ENCODE measurements around the gene HTT-AS. TPM values are rescaled to one million over a fixed set of nuclear protein-coding genes. Genes with fewer than 3 reads are reported as not detected.

Gene HTT-AS
- polyA plus RNA-seq, 1 of the 3 experiments (the other 2 are of a cell fraction), result not detected

GRCh38 chr4:3070709-3071500 lies 3.4 kb downstream of the HTT-AS start:
- 66% methylated on average over 3 of the region's 3 CpGs for WGBS (ENCODE audit: low lambda C conversion rate)
- H4K20me1 ChIP-seq (ENCODE audit: insufficient read depth), result peaks cover 4% of the 10 kb centered on the region
- no peak for DNase-seq
- peaks cover 7% of the 10 kb centered on the region; the same call in 1 of the 2 replicates for H3K79me2 ChIP-seq (ENCODE audit: insufficient read depth)
- no peak for TF ChIP-seq SIN3A (IDR thresholded peaks at IDR 0.05; ENCODE audit: borderline replicate concordance, low read depth, low read length)
- TF ChIP-seq REST (IDR thresholded peaks at IDR 0.05; ENCODE audit: low read depth, low read length), result no peak
- TF ChIP-seq FOSL2 (IDR thresholded peaks at IDR 0.05; ENCODE audit: borderline replicate concordance, low read depth), result no peak
- no peak for TF ChIP-seq RCOR1 (IDR thresholded peaks at IDR 0.05; ENCODE audit: low read length)
- TF ChIP-seq MAX (IDR thresholded peaks at IDR 0.05; ENCODE audit: low read depth), result no peak
- TF ChIP-seq TCF12 (IDR thresholded peaks at IDR 0.05), result no peak
- TF ChIP-seq YY1 (IDR thresholded peaks at IDR 0.05; ENCODE audit: low read depth), result no peak
- no peak for TF ChIP-seq MXI1 (IDR thresholded peaks at IDR 0.05; ENCODE audit: low read depth, low read length)
- no peak for TF ChIP-seq IRF3 (IDR thresholded peaks at IDR 0.05; ENCODE audit: low read depth, low read length)
- no peak for TF ChIP-seq RXRA (IDR thresholded peaks at IDR 0.05; ENCODE audit: borderline replicate concordance, low read depth)
- TF ChIP-seq POLR2AphosphoS5 (IDR thresholded peaks at IDR 0.05; ENCODE audit: low read depth, low read length), result no peak
- TF ChIP-seq GATA2 (CRISPR knock-in tag; IDR thresholded peaks at IDR 0.05), result no peak
- no peak for TF ChIP-seq FOXJ3 (CRISPR knock-in tag; IDR thresholded peaks at IDR 0.05)
- TF ChIP-seq GABPA (IDR thresholded peaks at IDR 0.05; ENCODE audit: low read depth), result no peak
- TF ChIP-seq RFX5 (IDR thresholded peaks at IDR 0.05; ENCODE audit: low read length), result no peak
- no peak for TF ChIP-seq EZH2phosphoT487 (IDR thresholded peaks at IDR 0.05; ENCODE audit: borderline replicate concordance, low read depth)
- TF ChIP-seq ZBTB33 (IDR thresholded peaks at IDR 0.05; ENCODE audit: borderline replicate concordance, low read depth), result no peak
- TF ChIP-seq USF2 (IDR thresholded peaks at IDR 0.05; ENCODE audit: borderline replicate concordance, low read depth, low read length), result no peak
- no peak overlapping the region for H3K4me2 ChIP-seq
- H3K4me1 ChIP-seq (ENCODE audit: control insufficient read depth in 1 of 2, insufficient read depth in 2 of 2, low read depth in 1 of 2, low read length in 1 of 2), result peaks cover 0 to 9% of the 10 kb centered on the region in 2 experiments; a peak in 2 of 4 replicates
- H3K9me2 ChIP-seq, result no peaks in the 10 kb centered on the region
- CTCF ChIA-PET, result interaction anchor here (0.6 kb wide), 1 partner anchor 165 kb away, joined by 3 read pairs; no protein-coding TSS in a partner anchor
- H2AFZ ChIP-seq (ENCODE audit: low read depth), result peak overlapping the region; percentile 65; the same call in 1 of the 2 replicates
- no peak overlapping the region for H3K9ac ChIP-seq
- H3K27me3 ChIP-seq (ENCODE audit: insufficient read depth), result no peaks in the 10 kb centered on the region
- H3K27ac ChIP-seq (ENCODE audit: low read depth in 2 of 2, low read length in 1 of 2), result no peak overlapping the region
- peaks cover 3% of the 10 kb centered on the region for H3F3A ChIP-seq (replicated peaks; ENCODE audit: insufficient read depth)
- POLR2A ChIA-PET, result no interaction called here
- no peak overlapping the region for H3K4me3 ChIP-seq (ENCODE audit: low read depth in 2 of 2, low read length in 1 of 2)
- no peaks in the 10 kb centered on the region for H3K36me3 ChIP-seq (replicated peaks in 1 of 2; ENCODE audit: control insufficient read depth in 1 of 2, insufficient read depth in 2 of 2, low read length in 1 of 2)
- no peaks in the 10 kb centered on the region for H3K9me3 ChIP-seq
